ENCODE results near the gene ASMTL. TPM values are rescaled to one million over a fixed set of nuclear protein-coding genes. Genes with fewer than 3 reads are reported as not detected.
"Not testable (repeated sequence)": the region's sequence is repeated elsewhere in the genome, so short reads cannot be mapped to it uniquely, and the experiment has no call there.

Gene ASMTL
- polyA plus RNA-seq, 1 experiment: 18.9 TPM

DNA sequence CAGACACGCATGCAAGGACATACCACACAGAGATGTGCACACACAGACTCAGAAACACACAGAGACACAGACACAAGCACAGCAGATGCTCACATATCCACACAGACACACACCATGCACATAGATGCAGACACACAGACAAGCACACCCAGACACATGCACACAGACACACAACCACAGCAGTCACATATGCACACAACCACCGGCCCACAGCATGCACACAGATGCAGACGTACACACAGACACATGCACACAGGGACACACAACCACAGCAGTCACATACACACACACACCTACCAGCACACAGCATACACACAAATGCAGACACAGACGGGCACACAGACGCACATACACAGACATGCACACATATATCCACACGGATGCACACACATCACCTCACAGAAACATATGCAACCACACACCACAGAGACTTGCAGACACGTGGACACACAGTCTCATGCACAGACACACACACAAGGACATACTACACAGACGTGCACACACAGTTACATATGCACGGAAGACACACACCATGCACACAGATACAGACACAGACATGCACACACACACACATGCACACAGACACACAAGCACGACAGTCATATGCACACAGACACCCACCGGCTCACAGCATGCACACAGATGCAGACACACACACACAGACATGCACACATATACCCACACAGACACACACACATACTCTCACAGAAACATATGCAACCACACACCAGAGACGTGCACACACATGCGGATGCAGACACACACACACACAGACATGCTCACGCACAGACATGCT lies 35.5 kb downstream of the ASMTL start:
- Histone ChIP-seq H3K9me3 (ENCODE audit: control insufficient read depth, insufficient read depth, low read length) (peaks cover 23% of the 10 kb centered on the region), H3K4me3 (ENCODE audit: low read depth, low read length) (no peak overlapping the region), H3K27ac (ENCODE audit: low read depth, low read length) (no peak overlapping the region), H3K27me3 (ENCODE audit: control insufficient read depth, insufficient read depth, low read length) (no peaks in the 10 kb centered on the region)
- ChIA-PET POLR2A (no interaction called here), CTCF (no interaction called here)
- DNase-seq (ENCODE audit: low read depth, low spot score): no peak
- TF ChIP-seq, protein P1, sequence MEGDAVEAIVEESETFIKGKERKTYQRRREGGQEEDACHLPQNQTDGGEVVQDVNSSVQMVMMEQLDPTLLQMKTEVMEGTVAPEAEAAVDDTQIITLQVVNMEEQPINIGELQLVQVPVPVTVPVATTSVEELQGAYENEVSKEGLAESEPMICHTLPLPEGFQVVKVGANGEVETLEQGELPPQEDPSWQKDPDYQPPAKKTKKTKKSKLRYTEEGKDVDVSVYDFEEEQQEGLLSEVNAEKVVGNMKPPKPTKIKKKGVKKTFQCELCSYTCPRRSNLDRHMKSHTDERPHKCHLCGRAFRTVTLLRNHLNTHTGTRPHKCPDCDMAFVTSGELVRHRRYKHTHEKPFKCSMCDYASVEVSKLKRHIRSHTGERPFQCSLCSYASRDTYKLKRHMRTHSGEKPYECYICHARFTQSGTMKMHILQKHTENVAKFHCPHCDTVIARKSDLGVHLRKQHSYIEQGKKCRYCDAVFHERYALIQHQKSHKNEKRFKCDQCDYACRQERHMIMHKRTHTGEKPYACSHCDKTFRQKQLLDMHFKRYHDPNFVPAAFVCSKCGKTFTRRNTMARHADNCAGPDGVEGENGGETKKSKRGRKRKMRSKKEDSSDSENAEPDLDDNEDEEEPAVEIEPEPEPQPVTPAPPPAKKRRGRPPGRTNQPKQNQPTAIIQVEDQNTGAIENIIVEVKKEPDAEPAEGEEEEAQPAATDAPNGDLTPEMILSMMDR (IDR thresholded peaks at IDR 0.05; ENCODE audit: low read depth, low read length): no peak

DNA sequence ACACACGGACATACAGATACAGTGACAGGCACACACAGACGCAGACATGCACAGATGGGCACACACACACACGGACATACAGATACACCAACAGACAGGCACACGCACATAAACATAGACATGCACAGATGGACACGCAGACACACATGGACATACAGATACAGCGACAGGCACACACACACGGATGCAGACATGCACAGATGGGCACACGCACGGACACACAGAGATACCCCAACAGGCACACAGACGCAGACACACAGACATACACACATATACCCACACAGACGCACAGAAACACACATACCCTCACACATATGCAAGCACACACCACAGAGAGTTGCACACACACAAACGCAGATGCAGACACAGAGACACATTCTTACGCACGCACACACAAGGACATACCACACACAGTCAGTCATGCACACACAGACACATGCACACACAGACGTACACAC lies 36.4 kb downstream of the ASMTL start:
- ChIA-PET CTCF (no interaction called here), POLR2A (no interaction called here)
- peaks cover 15% of the 10 kb centered on the region for H3K9me3 ChIP-seq (ENCODE audit: control insufficient read depth, insufficient read depth, low read length)
- TF ChIP-seq, protein P1 (IDR thresholded peaks at IDR 0.05; ENCODE audit: low read depth, low read length): no peak
- no peak overlapping the region for H3K27ac ChIP-seq (ENCODE audit: low read depth, low read length)
- H3K27me3 ChIP-seq (ENCODE audit: control insufficient read depth, insufficient read depth, low read length): no peaks in the 10 kb centered on the region
- DNase-seq (ENCODE audit: low read depth, low spot score): no peak
- H3K4me3 ChIP-seq (ENCODE audit: low read depth, low read length): no peak overlapping the region

DNA sequence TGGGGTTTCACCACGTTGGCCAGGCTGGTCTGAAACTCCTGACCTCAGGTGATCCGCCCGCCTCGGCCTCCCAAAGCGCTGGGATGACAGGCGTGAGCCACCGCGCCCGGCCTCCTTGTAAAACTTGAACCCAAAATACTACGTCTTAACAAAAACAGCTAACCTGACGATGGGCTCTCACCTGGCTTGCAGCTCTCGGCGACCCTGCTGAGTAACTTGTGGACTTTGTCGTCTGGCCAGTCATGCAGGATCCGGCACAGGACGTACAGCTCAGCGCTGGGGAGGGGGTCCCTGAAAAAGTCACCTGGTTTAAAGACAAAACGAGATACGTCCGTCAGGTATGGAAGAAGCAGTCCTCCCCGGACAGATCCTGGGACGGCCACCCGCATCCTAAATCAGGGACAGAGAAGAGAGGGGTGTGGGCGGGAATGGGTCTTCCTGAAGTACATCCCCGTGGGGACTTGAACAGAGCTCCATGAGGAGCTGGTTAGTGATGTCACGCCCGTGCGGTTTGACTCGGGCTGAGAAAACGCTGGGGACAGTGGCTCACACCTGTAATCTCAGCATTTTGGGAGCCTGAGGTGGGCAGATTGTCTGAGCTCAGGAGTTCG lies 40.1 kb downstream of the ASMTL start:
- no peak for DNase-seq (ENCODE audit: low read depth, low spot score)
- TF ChIP-seq, protein P1 (IDR thresholded peaks at IDR 0.05; ENCODE audit: low read depth, low read length): no peak
- Histone ChIP-seq H3K9me3 (ENCODE audit: control insufficient read depth, insufficient read depth, low read length) (no peaks in the 10 kb centered on the region; the same call in 1 of the 2 replicates), H3K4me3 (ENCODE audit: low read depth, low read length) (no peak overlapping the region), H3K27me3 (ENCODE audit: control insufficient read depth, insufficient read depth, low read length) (no peaks in the 10 kb centered on the region), H3K27ac (ENCODE audit: low read depth, low read length) (no peak overlapping the region)
- ChIA-PET POLR2A (no interaction called here), CTCF (no interaction called here)

DNA sequence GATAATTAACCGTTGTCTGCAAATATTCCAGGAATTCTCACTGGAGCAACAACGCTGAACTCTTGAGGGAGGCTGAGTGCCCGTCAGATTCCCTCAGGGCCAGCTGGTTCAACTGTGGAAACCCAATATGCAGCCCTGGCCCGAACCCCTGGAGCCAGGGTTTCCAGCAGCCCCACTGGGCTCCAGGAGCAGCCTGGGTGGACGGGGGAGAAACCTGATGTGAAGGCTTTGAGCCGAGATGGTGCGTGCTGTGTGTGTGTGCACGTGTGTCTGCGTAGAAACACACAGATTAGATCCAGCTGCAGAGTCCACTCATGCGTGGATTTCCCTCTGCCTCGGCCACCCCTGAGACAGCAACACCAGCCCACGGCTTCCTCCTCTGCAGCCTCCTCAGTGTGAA lies 41.4 kb downstream of the ASMTL start:
- Histone ChIP-seq H3K27ac (ENCODE audit: low read depth, low read length) (no peak overlapping the region), H3K27me3 (ENCODE audit: control insufficient read depth, insufficient read depth, low read length) (no peaks in the 10 kb centered on the region), H3K4me3 (ENCODE audit: low read depth, low read length) (no peak overlapping the region), H3K9me3 (ENCODE audit: control insufficient read depth, insufficient read depth, low read length) (no peaks in the 10 kb centered on the region; the same call in 1 of the 2 replicates)
- TF ChIP-seq, protein P1 (IDR thresholded peaks at IDR 0.05; ENCODE audit: low read depth, low read length): no peak
- no peak for DNase-seq (ENCODE audit: low read depth, low spot score)
- ChIA-PET CTCF (no interaction called here), POLR2A (no interaction called here)

DNA sequence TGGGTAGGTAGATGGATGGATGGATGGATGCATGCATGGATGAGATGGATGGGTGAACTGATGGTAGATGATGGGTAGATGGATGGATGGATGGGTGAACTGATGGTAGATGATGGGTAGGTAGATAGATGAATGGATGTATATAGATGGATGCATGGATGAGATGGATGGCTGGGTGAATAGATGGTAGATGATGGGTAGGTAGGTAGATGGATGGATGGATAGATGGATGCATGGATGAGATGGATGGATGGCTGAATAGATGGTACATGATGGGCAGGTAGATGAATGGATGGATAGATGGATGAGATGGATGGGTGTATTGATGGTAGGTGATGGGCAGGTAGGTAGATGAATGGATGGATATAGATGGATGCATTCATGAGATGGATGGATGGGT lies 45.7 kb downstream of the ASMTL start:
- Histone ChIP-seq H3K27me3 (ENCODE audit: control insufficient read depth, insufficient read depth, low read length) (no peaks in the 10 kb centered on the region), H3K27ac (ENCODE audit: low read depth, low read length) (no peak overlapping the region), H3K4me3 (ENCODE audit: low read depth, low read length) (no peak overlapping the region), H3K9me3 (ENCODE audit: control insufficient read depth, insufficient read depth, low read length) (peaks cover 3% of the 10 kb centered on the region; the same call in 1 of the 2 replicates)
- POLR2A ChIA-PET: no interaction called here
- DNase-seq (ENCODE audit: low read depth, low spot score): no peak
- TF ChIP-seq, protein P1 (IDR thresholded peaks at IDR 0.05; ENCODE audit: low read depth, low read length): no peak
- CTCF ChIA-PET: no interaction called here

DNA sequence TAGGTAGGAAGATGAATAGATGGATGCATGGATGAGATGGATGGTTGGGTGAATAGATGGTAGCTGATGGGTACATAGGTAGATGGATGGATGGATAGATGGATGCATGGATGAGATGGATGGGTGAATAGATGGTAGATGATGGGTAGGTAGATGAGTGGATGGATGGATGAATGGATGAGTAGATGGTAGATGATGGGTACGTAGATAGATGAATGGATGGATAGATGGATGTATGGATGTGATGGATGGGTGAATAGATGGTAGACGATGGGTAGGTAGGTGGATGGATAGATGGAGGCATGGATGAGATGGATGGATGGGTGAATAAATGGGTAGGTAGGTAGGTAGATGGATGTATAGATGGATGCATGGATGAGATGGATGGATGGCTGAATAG lies 46.9 kb downstream of the ASMTL start:
- CTCF ChIA-PET; H3K9me3 ChIP-seq (ENCODE audit: control insufficient read depth, insufficient read depth, low read length); DNase-seq (ENCODE audit: low read depth, low spot score); POLR2A ChIA-PET; H3K27me3 ChIP-seq (ENCODE audit: control insufficient read depth, insufficient read depth, low read length); H3K27ac ChIP-seq (ENCODE audit: low read depth, low read length); H3K4me3 ChIP-seq (ENCODE audit: low read depth, low read length): not testable (repeated sequence)

DNA sequence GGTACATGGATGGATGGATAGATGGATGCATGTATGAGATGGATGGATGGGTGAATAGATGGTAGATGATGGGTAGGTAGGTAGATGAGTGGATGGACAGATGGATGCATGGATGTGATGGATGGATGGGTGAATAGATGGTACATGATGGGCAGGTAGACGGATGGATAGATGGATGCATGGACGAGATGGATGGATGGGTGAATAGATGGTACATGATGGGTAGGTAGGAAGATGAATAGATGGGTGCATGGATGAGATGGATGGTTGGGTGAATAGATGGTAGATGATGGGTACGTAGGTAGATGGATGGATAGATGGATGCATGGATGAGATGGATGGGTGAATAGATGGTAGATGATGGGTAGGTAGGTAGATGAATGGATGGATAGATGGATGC lies 48.8 kb downstream of the ASMTL start:
- DNase-seq (ENCODE audit: low read depth, low spot score); H3K9me3 ChIP-seq (ENCODE audit: control insufficient read depth, insufficient read depth, low read length); H3K27ac ChIP-seq (ENCODE audit: low read depth, low read length); CTCF ChIA-PET; H3K4me3 ChIP-seq (ENCODE audit: low read depth, low read length); H3K27me3 ChIP-seq (ENCODE audit: control insufficient read depth, insufficient read depth, low read length); POLR2A ChIA-PET: not testable (repeated sequence)
